SK-N-MC (cell line): ENCODE results near the gene ABTB2.

ENCODE experiments used
- DNase-seq: peaks from one replicate; pipeline ENCODE4 v3.0.0-alpha.2; 2011; ENCODE audit warnings: low read depth, low spot score
- H3K27ac ChIP-seq: fragments of 200-600 bp; sonication (generic); 2 replicates; pipeline ENCODE4 v1.5.1; 2016; ENCODE audit warnings: mixed run types
- H3K36me3 ChIP-seq: fragments of 200-600 bp; sonication (generic); 2 replicates; pipeline ENCODE4 v1.6.1; 2017; ENCODE audit warnings: antibody characterized with exemption, low read length, mixed read lengths; ENCODE audit not compliant: insufficient read depth
- H3K4me3 ChIP-seq: fragments of 200-600 bp; sonication (generic); 2 replicates; pipeline ENCODE4 v1.5.1; 2016
- H3K9ac ChIP-seq: fragments of 200-600 bp; sonication (generic); 2 replicates; pipeline ENCODE4 v1.8.0; 2017; ENCODE audit warnings: mixed run types, mixed read lengths; ENCODE audit not compliant: insufficient read length
- H3K9me3 ChIP-seq: fragments of 200-600 bp; sonication (generic); 2 replicates; pipeline ENCODE4 v1.6.1; 2017; ENCODE audit warnings: low read depth, mild to moderate bottlenecking, antibody characterized with exemption, low read length, moderate library complexity, mixed read lengths
- EZH2 ChIP-seq: fragments of 200-600 bp; sonication (generic); IDR thresholded peaks from one replicate; pipeline ENCODE4 v1.6.1; 2017; ENCODE audit warnings: antibody characterized with exemption
- FOXP2 ChIP-seq: optimal IDR thresholded peaks from 2 replicates; pipeline ENCODE3; 2011; ENCODE audit warnings: mild to moderate bottlenecking, moderate library complexity; ENCODE audit not compliant: insufficient read depth; ENCODE audit errors: extremely low read length, control extremely low read depth
- POLR2AphosphoS5 ChIP-seq: IDR thresholded peaks from 2 replicates; pipeline ENCODE4 v1.6.1; 2012; ENCODE audit warnings: mild to moderate bottlenecking, low read depth, low read length, borderline replicate concordance

ABTB2 gene

GRCh38 chr11:34132261-34132965 lies 225.4 kb downstream of the ABTB2 start:
- H3K4me3 ChIP-seq, result no peak overlapping the region
- H3K9ac ChIP-seq, result no peak overlapping the region
- no peak for DNase-seq
- no peaks in the 10 kb centered on the region for H3K9me3 ChIP-seq
- H3K36me3 ChIP-seq, result peaks cover 86% of the 10 kb centered on the region
- no peak overlapping the region for H3K27ac ChIP-seq
- TF ChIP-seq FOXP2, result no peak
- TF ChIP-seq POLR2AphosphoS5, result no peak
- TF ChIP-seq EZH2, result no peak

GRCh38 chr11:34128824-34129223 lies 229.0 kb downstream of the ABTB2 start:
- H3K9ac ChIP-seq, result no peak overlapping the region
- H3K4me3 ChIP-seq, result no peak overlapping the region
- H3K9me3 ChIP-seq, result no peaks in the 10 kb centered on the region
- H3K27ac ChIP-seq, result no peak overlapping the region
- H3K36me3 ChIP-seq, result peaks cover 89% of the 10 kb centered on the region
- TF ChIP-seq EZH2, result no peak
- TF ChIP-seq FOXP2, result no peak
- TF ChIP-seq POLR2AphosphoS5, result no peak
- no peak for DNase-seq

- TF ChIP-seq EZH2 (no peak), POLR2AphosphoS5 (no peak), FOXP2 (no peak)
- DNase-seq, result no peak
- no peak overlapping the region for H3K4me3 ChIP-seq
- H3K36me3 ChIP-seq, result peaks cover 91% of the 10 kb centered on the region
- no peak overlapping the region for H3K27ac ChIP-seq
- H3K9ac ChIP-seq, result no peak overlapping the region
- no peaks in the 10 kb centered on the region for H3K9me3 ChIP-seq
Observed at GRCh38 chr11:34126959-34127848, 230.6 kb downstream of the ABTB2 start.

- peaks cover 87% of the 10 kb centered on the region for H3K36me3 ChIP-seq
- TF ChIP-seq FOXP2 (no peak), EZH2 (no peak), POLR2AphosphoS5 (no peak)
- H3K27ac ChIP-seq, result no peak overlapping the region
- H3K9me3 ChIP-seq, result no peaks in the 10 kb centered on the region
- H3K9ac ChIP-seq, result no peak overlapping the region
- H3K4me3 ChIP-seq, result no peak overlapping the region
- DNase-seq, result no peak
Observed at GRCh38 chr11:34124885-34125668, 232.7 kb downstream of the ABTB2 start.

GRCh38 chr11:34120651-34121050 lies 237.2 kb downstream of the ABTB2 start:
- H3K27ac ChIP-seq, result no peak overlapping the region
- H3K36me3 ChIP-seq, result peaks cover 91% of the 10 kb centered on the region
- no peaks in the 10 kb centered on the region for H3K9me3 ChIP-seq
- no peak overlapping the region for H3K4me3 ChIP-seq
- DNase-seq, result no peak
- no peak for TF ChIP-seq FOXP2
- TF ChIP-seq EZH2, result no peak
- no peak for TF ChIP-seq POLR2AphosphoS5
- no peak overlapping the region for H3K9ac ChIP-seq

- Histone ChIP-seq H3K4me3 (no peak overlapping the region), H3K36me3 (peaks cover 95% of the 10 kb centered on the region), H3K27ac (no peak overlapping the region), H3K9me3 (no peaks in the 10 kb centered on the region), H3K9ac (no peak overlapping the region)
- DNase-seq, result no peak
- TF ChIP-seq FOXP2 (no peak), POLR2AphosphoS5 (no peak), EZH2 (no peak)
Observed at GRCh38 chr11:34114471-34114870, 243.3 kb downstream of the ABTB2 start.

GRCh38 chr11:34114014-34114413 lies 243.8 kb downstream of the ABTB2 start:
- TF ChIP-seq FOXP2, result no peak
- TF ChIP-seq EZH2, result no peak
- TF ChIP-seq POLR2AphosphoS5, result no peak
- H3K9ac ChIP-seq, result no peak overlapping the region
- peaks cover 95% of the 10 kb centered on the region for H3K36me3 ChIP-seq

GRCh38 chr11:34111722-34112270 lies 246.0 kb downstream of the ABTB2 start:
- Histone ChIP-seq H3K36me3 (peaks cover 92% of the 10 kb centered on the region), H3K9ac (no peak overlapping the region), H3K4me3 (no peak overlapping the region), H3K27ac (no peak overlapping the region), H3K9me3 (no peaks in the 10 kb centered on the region)
- TF ChIP-seq FOXP2 (no peak), EZH2 (no peak), POLR2AphosphoS5 (no peak)
- DNase-seq, result no peak

More at GRCh38 chr11:34114014-34114413, 243.8 kb downstream of the ABTB2 start:
- DNase-seq, result no peak
- Histone ChIP-seq H3K4me3 (no peak overlapping the region), H3K27ac (no peak overlapping the region), H3K9me3 (no peaks in the 10 kb centered on the region)
